ENCODE measurements around the gene SLC25A24. TPM values are rescaled to one million over a fixed set of nuclear protein-coding genes. Genes with fewer than 3 reads are reported as not detected.

SLC25A24 gene
- total and polyA plus RNA-seq, 9 of the 15 experiments (the other 6 are each of a cell fraction or from before 2014, with no cell fraction given): 6.9 to 34.9 (median 25.4) TPM

- no peak for FAIRE-seq
- no peak for DNase-seq (ENCODE audit: extremely low read depth in 1 of 4, low spot score in 3 of 4)
- Histone ChIP-seq H3K9me1 (ENCODE audit: control insufficient read depth, insufficient read depth, low read length) (no peaks in the 10 kb centered on the region), H3K79me2 (ENCODE audit: control insufficient read depth, insufficient read depth, low read length) (no peaks in the 10 kb centered on the region), H3K9ac (ENCODE audit: insufficient read depth in 1 of 2, low read depth in 2 of 2, low read length in 2 of 2) (no peak overlapping the region), H3K27me3 (ENCODE audit: control insufficient read depth in 2 of 2, insufficient read depth in 2 of 2, low read length in 2 of 2) (peaks cover 0 to 2% of the 10 kb centered on the region in 2 experiments; a peak in 1 of 5 replicates), H3K4me3 (no peak overlapping the region), H4K20me1 (replicated peaks; ENCODE audit: control insufficient read depth, insufficient read depth, low read length) (no peaks in the 10 kb centered on the region), H2AFZ (ENCODE audit: low read depth, low read length) (no peak overlapping the region), H3K4me2 (ENCODE audit: insufficient read depth, low read length) (no peak overlapping the region), H3K4me1 (replicated peaks in 1 of 2; ENCODE audit: control insufficient read depth in 2 of 2, insufficient read depth in 2 of 2, low read length in 2 of 2) (peaks cover 0 to 8% of the 10 kb centered on the region in 2 experiments; a peak in 2 of 5 replicates), H3K27ac (ENCODE audit: extremely low read depth, low read depth, low read length) (no peak overlapping the region), H3K36me3 (ENCODE audit: control insufficient read depth, insufficient read depth, low read length) (no peaks in the 10 kb centered on the region), H3K9me3 (replicated peaks; ENCODE audit: control insufficient read depth, insufficient read depth, low read depth, low read length) (no peaks in the 10 kb centered on the region)
- no TSS peak for BruUV-seq (replicated peaks)
- no peak for ATAC-seq
- in situ Hi-C loops (cut with MboI): no loop called here
- CTCF ChIA-PET (ENCODE audit: low intra/inter-chr PET ratio): no interaction called here
- POLR2A ChIA-PET: no interaction called here
- intact Hi-C loops (cut with micrococcal nuclease): no loop called here
- TF ChIP-seq HNRNPUL1 (IDR thresholded peaks at IDR 0.05; ENCODE audit: low read length): no peak
- no peak for TF ChIP-seq CHAMP1 (IDR thresholded peaks at IDR 0.05)
- TF ChIP-seq ZNF717 (CRISPR knock-in tag; IDR thresholded peaks at IDR 0.05): no peak
- TF ChIP-seq NFIX (CRISPR knock-in tag; IDR thresholded peaks at IDR 0.05; ENCODE audit: low read depth): no peak
- TF ChIP-seq GTF2E2 (tag; IDR thresholded peaks at IDR 0.05): no peak
- TF ChIP-seq ERF (CRISPR knock-in tag; IDR thresholded peaks at IDR 0.05): no peak
- TF ChIP-seq GABPB2 (CRISPR knock-in tag; conservative IDR thresholded peaks at IDR 0.05): no peak
- no peak for TF ChIP-seq GABPB1 (CRISPR knock-in tag; IDR thresholded peaks at IDR 0.05)
- no peak for TF ChIP-seq LEF1 (IDR thresholded peaks at IDR 0.05)
- no peak for TF ChIP-seq NR2C2 (CRISPR knock-in tag; IDR thresholded peaks at IDR 0.05)
- no peak for TF ChIP-seq NR2C2 (tag; IDR thresholded peaks at IDR 0.05)
- TF ChIP-seq HIVEP1 (CRISPR knock-in tag; IDR thresholded peaks at IDR 0.05): no peak
- TF ChIP-seq ZBTB17 (CRISPR knock-in tag; IDR thresholded peaks at IDR 0.05): no peak
- WGBS (ENCODE audit: insufficient coverage, low coverage, missing lambda C conversion rate): 15% methylated on average over 4 of the region's 4 CpGs
Observed at GRCh38 chr1:108096089-108096488, 104.1 kb downstream of the SLC25A24 start.

All from K562 (cell line).